G401.6 (cell line): ENCODE results near the gene CST6.
A peak's percentile ranks its signal among the peaks of the same experiment; 100 is the strongest.
"Not testable (repeated sequence)": the region's sequence is repeated elsewhere in the genome, so short reads cannot be mapped to it uniquely, and the experiment has no call there.

Experiments
- FAIRE-seq: peaks from 2 replicates; lab custom pipeline; 2012; peaks lifted over from hg19 to GRCh38; lab: Jason Lieb, UNC

CST6 gene

GRCh38 chr11:65987336-65987735 lies 24.5 kb upstream of the CST6 start:
- FAIRE-seq: no peak

GRCh38 chr11:65988791-65989592 lies 22.8 kb upstream of the CST6 start:
- FAIRE-seq: peak; percentile 98

- no peak for FAIRE-seq
Measured at GRCh38 chr11:65992056-65992455, 19.8 kb upstream of the CST6 start.

GRCh38 chr11:65997286-65997685 lies 14.5 kb upstream of the CST6 start:
- no peak for FAIRE-seq

GRCh38 chr11:66001942-66002647 lies 9.7 kb upstream of the CST6 start, which contains the start of the genes BANF1 and EIF1AD:
Gene BANF1 (plus strand): TSS chr11:66002503. CDS start chr11:66003251, 748 bp downstream.
Gene EIF1AD (minus strand): TSS chr11:66002157. CDS start chr11:66000389, 1,768 bp downstream.
- FAIRE-seq: peak; percentile 96

GRCh38 chr11:66002648-66003225 lies 9.1 kb upstream of the CST6 start:
- no peak for FAIRE-seq

- no peak for FAIRE-seq
Measured at GRCh38 chr11:66003291-66003690, 8.5 kb upstream of the CST6 start.

GRCh38 chr11:66004186-66004585 lies 7.6 kb upstream of the CST6 start:
- FAIRE-seq: no peak

- FAIRE-seq: no peak
Measured at GRCh38 chr11:66006134-66006890, 5.5 kb upstream of the CST6 start.

GRCh38 chr11:66006891-66007176 lies 5.0 kb upstream of the CST6 start:
- FAIRE-seq: no peak

- no peak for FAIRE-seq
Measured at GRCh38 chr11:66007201-66007634, 4.6 kb upstream of the CST6 start.

GRCh38 chr11:66008095-66008467 lies 3.7 kb upstream of the CST6 start:
- no peak for FAIRE-seq

- no peak for FAIRE-seq
Measured at GRCh38 chr11:66008468-66009101, 3.2 kb upstream of the CST6 start.

GRCh38 chr11:66010036-66010435 lies 1.8 kb upstream of the CST6 start:
- not testable (repeated sequence) for FAIRE-seq

- no peak for FAIRE-seq
Measured at GRCh38 chr11:66011239-66011784, 496 bp upstream of the CST6 start.

- FAIRE-seq: no peak
Measured at GRCh38 chr11:66012371-66012945, 650 bp downstream of the CST6 start.

- no peak for FAIRE-seq
Measured at GRCh38 chr11:66012946-66013761, 1.3 kb downstream of the CST6 start.

GRCh38 chr11:66013762-66014100 lies 1.9 kb downstream of the CST6 start:
- FAIRE-seq: no peak

GRCh38 chr11:66014804-66015453 lies 3.1 kb downstream of the CST6 start:
- FAIRE-seq: no peak

GRCh38 chr11:66015454-66015881 lies 3.7 kb downstream of the CST6 start:
- no peak for FAIRE-seq
